Measurements from ENCODE around the gene ABHD17C.

The ABHD17C gene

DNA sequence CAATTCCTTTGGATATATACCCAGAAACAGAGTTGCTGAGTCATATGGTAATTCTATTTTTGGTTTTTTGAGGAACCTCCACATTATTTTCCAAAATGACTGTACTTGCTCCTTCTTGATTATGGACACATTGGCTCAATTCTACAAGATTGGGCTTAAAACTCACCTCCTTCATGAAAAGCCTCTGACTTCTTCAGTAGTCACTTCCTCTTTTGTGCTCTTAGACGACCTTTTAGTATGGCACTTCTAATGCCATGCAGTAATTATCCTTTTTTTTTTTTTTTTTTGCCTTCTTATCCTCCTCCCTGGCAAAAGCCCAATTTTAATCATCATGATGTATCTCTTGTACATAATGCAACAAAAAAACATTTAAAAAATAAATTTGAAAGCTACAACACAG is 33.0 kb upstream of the ABHD17C start:
- Histone ChIP-seq H3K9me3 (ENCODE audit: insufficient read depth, low read depth, low read length) (no peaks in the 10 kb centered on the region), H3K4me3 (ENCODE audit: low read length, poor library complexity, severe bottlenecking) (no peak overlapping the region), H4K20me1 (ENCODE audit: insufficient read depth, low read length, poor library complexity, severe bottlenecking) (no peaks in the 10 kb centered on the region), H3K36me3 (ENCODE audit: insufficient read depth, low read length) (no peaks in the 10 kb centered on the region), H3F3A (ENCODE audit: low read depth) (no peaks in the 10 kb centered on the region), H3K4me1 (ENCODE audit: insufficient read depth, low read length, poor library complexity, severe bottlenecking) (no peaks in the 10 kb centered on the region), H3K79me2 (ENCODE audit: insufficient read depth, low read length) (no peaks in the 10 kb centered on the region), H3K27me3 (ENCODE audit: insufficient read depth, low read length, poor library complexity, severe bottlenecking) (no peaks in the 10 kb centered on the region), H3K9me2 (replicated peaks; ENCODE audit: low read depth, low read length) (no peaks in the 10 kb centered on the region), H2AFZ (ENCODE audit: low read length) (no peak overlapping the region), H3K4me2 (ENCODE audit: low read depth, low read length, poor library complexity, severe bottlenecking) (no peak overlapping the region), H3K9ac (ENCODE audit: low read depth, low read length, poor library complexity, severe bottlenecking) (no peak overlapping the region)
- TF ChIP-seq, protein P1, sequence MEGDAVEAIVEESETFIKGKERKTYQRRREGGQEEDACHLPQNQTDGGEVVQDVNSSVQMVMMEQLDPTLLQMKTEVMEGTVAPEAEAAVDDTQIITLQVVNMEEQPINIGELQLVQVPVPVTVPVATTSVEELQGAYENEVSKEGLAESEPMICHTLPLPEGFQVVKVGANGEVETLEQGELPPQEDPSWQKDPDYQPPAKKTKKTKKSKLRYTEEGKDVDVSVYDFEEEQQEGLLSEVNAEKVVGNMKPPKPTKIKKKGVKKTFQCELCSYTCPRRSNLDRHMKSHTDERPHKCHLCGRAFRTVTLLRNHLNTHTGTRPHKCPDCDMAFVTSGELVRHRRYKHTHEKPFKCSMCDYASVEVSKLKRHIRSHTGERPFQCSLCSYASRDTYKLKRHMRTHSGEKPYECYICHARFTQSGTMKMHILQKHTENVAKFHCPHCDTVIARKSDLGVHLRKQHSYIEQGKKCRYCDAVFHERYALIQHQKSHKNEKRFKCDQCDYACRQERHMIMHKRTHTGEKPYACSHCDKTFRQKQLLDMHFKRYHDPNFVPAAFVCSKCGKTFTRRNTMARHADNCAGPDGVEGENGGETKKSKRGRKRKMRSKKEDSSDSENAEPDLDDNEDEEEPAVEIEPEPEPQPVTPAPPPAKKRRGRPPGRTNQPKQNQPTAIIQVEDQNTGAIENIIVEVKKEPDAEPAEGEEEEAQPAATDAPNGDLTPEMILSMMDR (conservative IDR thresholded peaks at IDR 0.05; ENCODE audit: low read length): no peak

GRCh38 chr15:80662757-80663553 is 32.2 kb upstream of the ABHD17C start:
- TF ChIP-seq EZH2phosphoT487 (IDR thresholded peaks at IDR 0.05; ENCODE audit: borderline replicate concordance): no peak
- TF ChIP-seq, protein P1 (conservative IDR thresholded peaks at IDR 0.05; ENCODE audit: low read length): no peak
- H3K4me2 ChIP-seq (ENCODE audit: low read depth, low read length, poor library complexity, severe bottlenecking): no peak overlapping the region
- H3K36me3 ChIP-seq (ENCODE audit: insufficient read depth, low read length): no peaks in the 10 kb centered on the region
- no peaks in the 10 kb centered on the region for H3K9me2 ChIP-seq (replicated peaks; ENCODE audit: low read depth, low read length)
- H3F3A ChIP-seq (ENCODE audit: low read depth): no peaks in the 10 kb centered on the region
- H3K79me2 ChIP-seq (ENCODE audit: insufficient read depth, low read length): no peaks in the 10 kb centered on the region
- H3K4me3 ChIP-seq (ENCODE audit: low read length, poor library complexity, severe bottlenecking): no peak overlapping the region
- H3K9ac ChIP-seq (ENCODE audit: low read depth, low read length, poor library complexity, severe bottlenecking): no peak overlapping the region
- no peaks in the 10 kb centered on the region for H3K4me1 ChIP-seq (ENCODE audit: insufficient read depth, low read length, poor library complexity, severe bottlenecking)
- H4K20me1 ChIP-seq (ENCODE audit: insufficient read depth, low read length, poor library complexity, severe bottlenecking): no peaks in the 10 kb centered on the region
- H3K9me3 ChIP-seq (ENCODE audit: insufficient read depth, low read depth, low read length): no peaks in the 10 kb centered on the region
- H3K27me3 ChIP-seq (ENCODE audit: insufficient read depth, low read length, poor library complexity, severe bottlenecking): no peaks in the 10 kb centered on the region
- no peak overlapping the region for H2AFZ ChIP-seq (ENCODE audit: low read length)

GRCh38 chr15:80665151-80665550 is 30.0 kb upstream of the ABHD17C start:
- no peak overlapping the region for H3K4me2 ChIP-seq (ENCODE audit: low read depth, low read length, poor library complexity, severe bottlenecking)
- no peaks in the 10 kb centered on the region for H3K9me3 ChIP-seq (ENCODE audit: insufficient read depth, low read depth, low read length)
- TF ChIP-seq, protein P1 (conservative IDR thresholded peaks at IDR 0.05; ENCODE audit: low read length): no peak
- no peak for TF ChIP-seq EZH2phosphoT487 (IDR thresholded peaks at IDR 0.05; ENCODE audit: borderline replicate concordance)
- H3F3A ChIP-seq (ENCODE audit: low read depth): no peaks in the 10 kb centered on the region
- no peaks in the 10 kb centered on the region for H3K27me3 ChIP-seq (ENCODE audit: insufficient read depth, low read length, poor library complexity, severe bottlenecking)
- no peaks in the 10 kb centered on the region for H3K9me2 ChIP-seq (replicated peaks; ENCODE audit: low read depth, low read length)
- H3K4me3 ChIP-seq (ENCODE audit: low read length, poor library complexity, severe bottlenecking): no peak overlapping the region
- no peak overlapping the region for H2AFZ ChIP-seq (ENCODE audit: low read length)
- no peaks in the 10 kb centered on the region for H3K79me2 ChIP-seq (ENCODE audit: insufficient read depth, low read length)
- no peaks in the 10 kb centered on the region for H3K36me3 ChIP-seq (ENCODE audit: insufficient read depth, low read length)
- H3K4me1 ChIP-seq (ENCODE audit: insufficient read depth, low read length, poor library complexity, severe bottlenecking): no peaks in the 10 kb centered on the region
- no peak overlapping the region for H3K9ac ChIP-seq (ENCODE audit: low read depth, low read length, poor library complexity, severe bottlenecking)
- H4K20me1 ChIP-seq (ENCODE audit: insufficient read depth, low read length, poor library complexity, severe bottlenecking): no peaks in the 10 kb centered on the region
